GM18511 (cell line): ENCODE measurements around the gene FUT1.
"Not testable (repeated sequence)": the region's sequence is repeated elsewhere in the genome, so short reads cannot be mapped to it uniquely, and the experiment has no call there.

Experiments
- ATAC-seq: cut with Tn5 transposase; IDR thresholded peaks from one replicate; pipeline ENCODE4 v1.9.1; 2021; ENCODE audit warnings: mild to moderate bottlenecking, moderate library complexity; ENCODE audit not compliant: unreplicated experiment

FUT1 gene

DNA sequence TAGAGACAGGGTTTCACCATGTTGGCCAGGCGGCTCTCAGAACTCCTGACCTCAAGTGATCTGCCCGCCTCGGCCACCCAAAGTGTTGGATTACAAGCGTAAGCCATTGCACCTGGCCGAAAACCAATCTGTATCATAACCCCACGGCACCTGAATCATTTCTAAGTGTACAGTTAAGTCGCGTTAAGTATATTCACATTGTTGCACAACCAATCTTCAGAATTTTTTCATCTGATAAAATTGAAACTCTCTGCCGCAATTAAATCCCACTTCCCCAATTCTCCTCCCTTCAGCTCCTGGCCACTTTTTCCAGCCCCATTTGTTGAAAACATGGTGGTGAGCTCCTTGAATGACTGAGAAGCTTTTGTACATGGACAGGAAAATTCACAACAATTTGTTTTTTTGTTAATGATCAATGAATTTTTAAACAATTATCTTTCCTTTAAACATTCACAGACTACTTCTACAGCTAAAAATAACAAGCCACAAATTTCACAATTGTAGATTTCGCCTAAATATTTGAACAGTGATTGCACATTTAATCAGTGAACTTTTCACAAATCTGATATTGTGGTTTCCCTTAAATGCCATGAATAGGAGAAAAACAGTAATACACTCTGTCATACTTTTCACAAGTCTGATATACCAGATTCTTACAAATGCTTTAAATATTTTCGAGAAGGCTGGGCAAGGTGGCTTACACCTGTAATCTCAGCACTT, 16.7 kb upstream of the FUT1 start:
- ATAC-seq, result no peak

DNA sequence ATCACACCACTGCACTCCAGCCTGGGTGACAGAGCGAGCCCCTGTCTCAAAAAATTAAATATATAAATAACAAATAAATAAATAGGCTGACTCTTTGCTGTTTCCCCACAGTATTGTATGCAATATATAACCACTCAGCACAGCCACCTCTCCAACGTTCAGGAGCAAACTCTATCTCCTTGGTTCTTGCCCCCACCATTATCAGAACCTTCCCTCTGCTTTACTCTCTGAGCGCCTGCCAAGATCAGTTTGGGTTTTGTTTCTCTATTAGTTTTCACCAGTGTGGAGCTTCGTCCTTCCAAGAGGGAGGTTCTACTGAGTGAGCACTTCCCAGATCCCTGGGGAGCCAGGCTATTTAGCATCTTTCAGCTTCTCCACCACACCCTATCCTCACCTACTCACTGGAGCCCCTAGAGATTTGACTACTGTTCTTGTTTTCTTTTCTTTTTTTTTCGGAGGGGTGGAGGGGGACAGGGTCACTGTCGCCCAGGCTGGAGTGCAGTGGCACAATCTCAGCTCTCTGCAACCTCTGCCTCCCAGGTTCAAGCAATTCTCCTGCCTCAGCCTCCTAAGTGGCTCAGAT, 15.8 kb upstream of the FUT1 start:
- ATAC-seq, result not testable (repeated sequence)

DNA sequence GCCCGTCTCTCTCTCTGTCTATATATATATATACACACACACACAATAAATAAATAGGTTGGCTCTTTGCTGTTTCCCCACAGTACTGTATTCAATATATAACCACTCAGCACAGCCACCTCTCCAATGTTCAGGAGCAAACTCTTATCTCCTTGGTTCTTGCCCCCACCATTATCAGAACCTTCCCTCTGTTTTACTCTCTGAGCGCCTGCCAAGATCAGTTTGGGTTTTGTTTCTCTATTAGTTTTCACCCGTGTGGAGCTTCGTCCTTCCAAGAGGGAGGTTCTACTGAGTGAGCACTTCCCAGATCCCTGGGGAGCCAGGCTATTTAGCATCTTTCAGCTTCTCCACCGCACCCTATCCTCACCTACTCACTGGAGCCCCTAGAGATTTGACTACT, 13.4 kb upstream of the FUT1 start:
- ATAC-seq, result not testable (repeated sequence)

DNA sequence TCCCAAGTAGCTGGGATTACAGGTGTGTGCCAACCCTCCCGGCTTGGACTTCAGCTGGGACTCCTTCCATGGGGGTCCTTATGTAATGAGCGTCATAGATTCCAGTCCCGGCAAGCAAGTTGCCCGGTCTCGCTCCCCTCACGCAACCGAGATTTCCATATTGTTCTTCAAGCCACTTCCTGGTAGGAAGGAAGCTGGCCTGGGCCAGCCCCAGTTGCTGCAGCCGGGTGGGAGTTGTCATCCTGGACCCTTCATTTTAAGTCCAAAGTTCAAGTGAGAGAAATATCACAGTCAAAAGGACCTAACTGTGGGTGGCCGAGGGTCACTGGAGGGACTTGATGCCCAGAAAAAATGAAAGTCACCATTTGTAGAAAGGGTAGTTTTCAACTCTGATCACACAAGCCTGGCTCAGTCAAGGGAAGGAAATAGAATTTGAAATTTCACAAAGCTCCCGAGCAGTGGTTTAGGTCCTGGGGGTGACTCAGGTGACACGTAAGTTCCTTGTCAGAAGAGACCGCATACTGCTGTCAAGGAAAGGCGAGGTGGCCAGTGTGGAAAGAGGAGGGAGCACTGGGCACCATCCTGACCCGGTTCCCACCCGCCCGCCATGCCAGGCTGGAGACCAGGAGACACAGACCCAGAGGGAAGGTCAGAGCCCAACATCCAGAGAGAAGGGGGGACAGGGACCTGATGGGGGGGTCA, 8.2 kb upstream of the FUT1 start:
- ATAC-seq, result no peak

DNA sequence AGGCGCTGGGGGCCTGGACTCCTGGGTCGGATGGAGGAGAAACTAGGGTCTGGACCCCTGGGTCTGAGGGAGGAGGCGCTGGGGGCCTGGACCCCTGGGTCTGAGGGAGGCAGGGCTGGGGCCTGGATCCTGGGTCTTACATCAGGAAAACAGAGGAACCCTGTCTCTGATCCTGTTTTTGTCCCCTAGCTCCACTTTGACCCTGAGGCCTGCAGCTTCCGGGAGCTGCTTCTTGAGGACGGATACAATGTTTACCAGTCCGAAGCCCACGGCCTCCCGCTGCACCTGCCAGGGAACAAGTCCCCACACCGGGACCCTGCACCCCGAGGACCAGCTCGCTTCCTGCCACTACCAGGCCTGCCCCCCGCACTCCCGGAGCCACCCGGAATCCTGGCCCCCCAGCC, 5.3 kb upstream of the FUT1 start:
- no peak for ATAC-seq

DNA sequence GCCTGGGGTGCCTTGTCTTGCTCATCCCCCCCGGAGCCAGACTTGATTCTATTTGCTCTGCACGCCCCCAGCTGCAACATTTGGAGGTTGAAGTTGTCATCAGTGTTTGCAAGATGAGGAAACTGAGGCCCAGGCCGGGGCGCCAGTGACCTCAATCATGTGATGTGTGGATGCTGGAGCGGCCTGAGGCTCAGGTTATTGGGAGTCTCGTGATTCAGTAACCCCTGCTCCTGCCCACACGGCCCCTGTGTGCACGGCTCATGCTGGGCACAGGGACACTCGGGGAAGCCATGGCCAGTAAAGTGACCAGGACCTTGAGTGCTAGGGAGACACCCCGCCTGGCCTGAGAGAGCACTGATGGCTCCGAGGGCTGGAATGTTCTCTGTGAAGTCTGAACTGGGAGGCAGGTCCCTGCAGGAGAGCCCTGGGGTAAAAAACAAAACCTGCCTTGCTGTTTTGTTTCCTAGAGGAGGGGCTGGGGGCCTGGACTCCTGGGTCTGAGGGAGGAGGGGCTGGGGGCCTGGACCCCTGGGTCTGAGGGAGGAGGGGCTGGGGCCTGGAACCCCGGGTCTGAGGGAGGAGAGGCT, 4.7 kb upstream of the FUT1 start:
- ATAC-seq, result no peak

DNA sequence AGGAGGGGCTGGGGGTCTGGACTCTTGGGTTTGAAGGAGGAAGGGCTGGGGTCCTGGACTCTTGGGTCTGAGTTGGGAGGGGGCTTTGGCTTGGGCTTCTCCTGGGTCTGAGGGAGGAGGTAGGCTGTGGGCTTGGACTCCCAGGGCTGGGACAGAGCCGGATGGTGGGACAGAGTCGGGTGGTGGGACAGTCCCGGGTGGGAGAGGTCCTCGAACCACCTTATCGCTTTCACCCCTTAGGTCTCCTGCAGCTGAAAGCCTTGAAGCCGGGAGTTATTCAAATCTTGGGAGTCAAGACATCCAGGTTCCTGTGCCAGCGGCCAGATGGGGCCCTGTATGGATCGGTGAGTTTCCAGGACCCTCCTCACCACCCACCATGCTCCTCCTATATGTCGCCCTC, 4.2 kb upstream of the FUT1 start:
- no peak for ATAC-seq

DNA sequence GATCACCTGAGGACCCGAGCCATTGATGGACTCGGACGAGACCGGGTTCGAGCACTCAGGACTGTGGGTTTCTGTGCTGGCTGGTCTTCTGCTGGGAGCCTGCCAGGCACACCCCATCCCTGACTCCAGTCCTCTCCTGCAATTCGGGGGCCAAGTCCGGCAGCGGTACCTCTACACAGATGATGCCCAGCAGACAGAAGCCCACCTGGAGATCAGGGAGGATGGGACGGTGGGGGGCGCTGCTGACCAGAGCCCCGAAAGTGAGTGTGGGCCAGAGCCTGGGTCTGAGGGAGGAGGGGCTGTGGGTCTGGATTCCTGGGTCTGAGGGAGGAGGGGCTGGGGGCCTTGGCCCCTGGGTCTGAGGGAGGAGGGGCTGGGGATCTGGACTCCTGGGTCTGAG, 3.8 kb upstream of the FUT1 start:
- no peak for ATAC-seq

DNA sequence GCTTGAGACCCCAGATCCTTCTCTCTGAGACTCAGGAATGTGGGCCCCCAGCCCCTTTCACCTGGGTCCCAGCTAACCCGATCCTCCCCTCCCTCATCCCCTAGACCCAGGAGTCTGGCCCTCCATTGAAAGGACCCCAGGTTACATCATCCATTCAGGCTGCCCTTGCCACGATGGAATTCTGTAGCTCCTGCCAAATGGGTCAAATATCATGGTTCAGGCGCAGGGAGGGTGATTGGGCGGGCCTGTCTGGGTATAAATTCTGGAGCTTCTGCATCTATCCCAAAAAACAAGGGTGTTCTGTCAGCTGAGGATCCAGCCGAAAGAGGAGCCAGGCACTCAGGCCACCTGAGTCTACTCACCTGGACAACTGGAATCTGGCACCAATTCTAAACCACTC, 3.3 kb upstream of the FUT1 start:
- ATAC-seq, result no peak

DNA sequence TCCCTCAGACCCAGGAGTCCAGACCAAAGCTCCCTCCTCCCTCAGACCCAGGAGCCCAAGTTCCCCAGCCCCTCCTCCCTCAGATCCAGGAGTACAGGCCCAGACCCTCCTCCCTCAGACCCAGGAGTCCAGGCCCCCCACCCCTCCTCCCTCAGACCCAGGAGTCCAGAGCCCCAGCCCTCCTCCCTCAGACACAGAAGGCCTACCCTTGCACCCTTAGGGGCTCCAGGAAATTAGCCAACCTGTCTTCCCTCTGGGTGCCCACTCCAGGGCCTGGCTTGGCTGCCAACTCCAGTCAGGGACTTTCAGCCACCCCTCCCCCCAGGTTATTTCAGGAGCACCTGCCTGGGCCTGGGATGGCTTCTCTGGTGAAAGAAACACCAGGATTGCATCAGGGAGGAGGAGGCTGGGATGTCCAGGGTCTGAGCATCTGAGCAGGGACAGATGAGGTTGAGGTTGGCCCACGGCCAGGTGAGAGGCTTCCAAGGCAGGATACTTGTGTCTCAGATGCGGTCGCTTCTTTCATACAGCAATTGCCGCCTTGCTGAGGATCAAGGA, 2.7 kb upstream of the FUT1 start, which contains the start of gene FGF21:
TSS of gene FGF21 (plus strand) at position 441 of the 558 bp plus-strand sequence. CDS start 713 bp downstream, outside the sequence.
- ATAC-seq, result no peak

DNA sequence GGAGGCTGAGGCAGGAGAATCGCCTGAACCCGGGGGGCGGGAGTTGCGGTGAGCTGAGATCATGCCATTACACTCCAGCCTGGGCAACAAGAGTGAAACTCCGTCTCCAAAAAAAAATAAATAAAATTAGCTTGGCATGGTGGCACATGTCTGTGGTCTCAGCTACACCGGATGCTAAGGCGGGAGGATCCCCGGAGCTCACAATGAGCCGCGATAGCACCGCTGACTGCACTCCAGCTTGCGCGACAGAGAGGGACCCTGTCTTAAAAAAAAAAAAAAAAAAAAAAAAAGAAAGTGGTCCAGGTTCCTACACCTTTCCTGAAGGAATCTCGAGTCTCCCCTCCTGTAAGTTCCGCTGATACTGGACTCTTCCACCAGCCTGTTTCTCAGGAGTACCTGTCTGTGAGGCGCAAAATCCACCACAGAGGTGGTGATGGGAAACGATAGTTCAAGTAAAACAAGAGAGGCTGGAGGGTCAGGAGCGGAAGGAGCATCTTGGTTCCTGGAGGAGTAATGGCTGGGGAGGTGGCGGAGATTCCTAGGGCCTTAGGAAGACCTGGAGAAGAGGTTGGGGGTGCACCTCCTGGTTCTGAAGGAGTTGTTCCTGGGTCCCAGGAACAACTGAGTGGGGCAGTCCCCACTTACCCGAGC, 471 bp downstream of the FUT1 start:
- no peak for ATAC-seq

DNA sequence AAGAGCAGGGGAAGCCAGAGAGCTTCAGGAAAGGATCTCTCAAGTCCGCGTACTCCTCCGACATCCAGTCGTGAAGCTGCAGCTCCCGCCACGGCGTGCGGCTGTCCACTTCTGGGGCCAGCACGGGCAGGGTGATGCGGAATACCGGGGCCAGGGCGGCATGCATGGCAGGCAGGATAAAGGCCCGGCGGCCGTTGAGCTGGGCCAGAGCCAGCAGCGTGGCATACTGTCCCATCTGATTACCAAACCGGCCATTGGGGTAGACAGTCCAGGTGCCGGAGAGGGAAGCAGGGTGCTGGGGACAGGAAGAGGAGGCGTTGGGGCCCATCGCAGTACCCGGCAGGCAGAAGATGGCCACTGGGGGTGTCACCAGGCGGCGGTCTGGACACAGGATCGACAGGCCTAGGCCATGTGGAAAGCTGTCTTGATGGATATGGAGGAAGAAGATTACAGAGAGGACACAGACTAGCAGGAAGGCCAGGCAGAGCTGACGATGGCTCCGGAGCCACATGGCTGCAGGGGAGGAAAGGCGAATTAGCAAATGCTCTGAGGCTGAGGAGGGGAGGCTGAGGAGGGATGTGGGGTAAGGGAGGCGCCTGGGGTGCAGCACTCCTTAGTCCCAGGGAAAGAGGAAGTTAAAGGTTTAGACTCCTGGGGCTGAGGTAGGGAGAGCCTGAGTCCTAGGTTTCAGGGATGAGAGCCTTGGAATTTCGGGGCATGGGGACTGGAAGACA, 1.5 kb downstream of the FUT1 start:
- no peak for ATAC-seq

DNA sequence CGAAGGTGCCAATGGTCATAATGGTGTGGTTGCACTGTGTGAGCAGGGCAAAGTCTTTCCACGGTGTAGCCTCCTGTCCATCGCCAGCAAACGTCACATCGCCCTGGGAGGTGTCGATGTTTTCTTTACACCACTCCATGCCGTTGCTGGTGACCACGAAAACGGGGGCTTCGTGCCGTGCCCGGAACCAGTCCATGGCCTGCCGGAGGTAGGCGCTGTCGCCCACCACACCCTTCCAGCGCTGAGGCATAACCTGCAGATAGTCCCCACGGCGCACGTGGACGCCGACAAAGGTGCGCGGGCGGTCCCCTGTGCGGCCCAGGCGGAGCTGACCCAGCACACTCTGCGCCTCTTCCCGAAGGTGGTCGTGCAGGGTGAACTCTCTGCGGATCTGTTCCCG, 2.1 kb downstream of the FUT1 start:
- ATAC-seq, result no peak

DNA sequence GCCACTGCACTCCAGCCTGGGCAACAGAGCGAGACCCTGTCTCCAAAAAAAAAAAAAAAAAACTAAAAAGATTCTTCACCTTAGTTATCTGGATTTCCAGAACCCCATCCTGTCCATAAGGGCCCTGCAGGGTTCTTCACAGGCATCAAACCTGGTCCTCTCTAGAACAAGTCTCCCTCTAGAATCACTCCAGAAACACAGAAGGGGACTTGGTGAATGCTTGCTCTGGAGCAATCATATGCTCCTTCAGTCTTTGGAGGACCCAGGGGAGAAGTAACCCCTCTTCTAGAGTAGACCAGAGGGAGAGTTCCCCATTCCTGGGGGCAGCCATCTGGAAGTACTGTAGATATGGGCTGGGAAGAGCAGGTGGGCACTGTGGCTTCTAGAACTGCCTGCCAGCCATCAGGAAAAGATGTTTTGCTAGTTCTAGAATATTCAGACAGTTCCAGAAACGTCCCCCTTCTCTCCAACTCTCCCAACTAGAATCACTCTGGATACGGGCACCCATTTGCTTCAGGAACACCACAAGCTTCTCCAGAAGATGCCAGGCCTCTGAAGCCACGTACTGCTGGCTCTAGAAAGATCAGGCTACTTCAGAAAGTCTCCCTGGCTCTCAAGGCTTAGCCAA, 2.8 kb downstream of the FUT1 start:
- ATAC-seq, result no peak

DNA sequence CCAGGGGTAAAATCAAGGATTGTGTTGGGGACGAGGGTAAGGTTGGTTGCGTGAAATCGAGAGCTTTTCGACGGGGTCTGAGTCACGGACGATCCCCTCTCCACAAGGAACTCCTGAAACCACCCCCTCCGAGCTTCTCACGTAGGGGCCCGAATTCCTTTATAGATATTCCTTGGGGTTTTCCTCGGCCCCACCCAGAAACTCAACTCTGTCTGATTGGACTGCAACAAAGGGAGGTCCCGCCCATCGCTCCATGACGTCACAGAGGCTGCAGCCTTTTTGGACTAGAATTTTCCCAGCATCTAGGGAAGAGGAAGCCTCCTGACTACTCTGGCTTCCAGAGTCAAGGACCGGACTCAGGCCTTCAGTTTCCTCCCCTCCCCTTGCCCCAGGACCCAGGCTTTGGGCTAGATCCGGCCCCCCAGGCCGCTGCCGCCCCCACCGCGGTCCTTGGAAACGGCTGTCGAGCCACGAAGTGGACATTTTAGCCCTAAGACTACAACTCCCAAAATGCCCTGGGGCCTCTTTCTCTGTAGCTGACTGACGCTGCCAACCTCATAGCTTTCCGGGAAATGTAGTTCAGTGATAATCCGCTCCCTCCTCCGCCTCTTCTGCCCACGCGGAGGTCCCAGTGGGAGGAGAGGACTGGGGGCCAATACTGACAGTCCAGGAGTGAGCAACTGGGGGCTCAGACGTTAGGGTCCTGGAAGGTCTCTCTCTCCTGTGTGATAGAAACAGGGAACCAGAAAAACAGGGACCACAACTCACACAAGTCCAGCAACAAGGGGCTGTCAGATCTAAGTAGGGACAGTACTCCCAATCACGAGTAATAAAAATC, 5.5 kb downstream of the FUT1 start, which contains the start of gene IZUMO1:
TSS of gene IZUMO1 (minus strand) at position 172 of the 838 bp plus-strand sequence. CDS start 1,050 bp downstream, outside the sequence.
- ATAC-seq, result no peak

DNA sequence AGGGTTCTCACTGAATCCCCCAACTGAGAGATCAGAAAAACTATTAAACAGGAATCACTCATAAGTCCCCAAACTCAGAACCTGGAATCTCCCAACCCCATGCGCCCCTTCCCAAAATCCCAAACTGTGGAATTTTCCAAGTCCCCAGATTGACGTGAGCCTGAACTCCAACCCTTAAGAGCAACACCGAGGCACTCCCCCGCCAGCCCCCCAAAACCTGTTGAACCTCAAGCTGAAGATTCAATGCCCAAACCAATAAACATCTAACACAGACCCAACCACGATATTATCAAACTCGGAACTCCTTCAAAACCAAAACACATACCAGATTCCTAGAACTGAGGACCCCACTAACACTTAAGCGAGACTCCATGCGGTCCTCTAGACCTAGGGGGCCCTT, 6.3 kb downstream of the FUT1 start:
- ATAC-seq, result no peak

DNA sequence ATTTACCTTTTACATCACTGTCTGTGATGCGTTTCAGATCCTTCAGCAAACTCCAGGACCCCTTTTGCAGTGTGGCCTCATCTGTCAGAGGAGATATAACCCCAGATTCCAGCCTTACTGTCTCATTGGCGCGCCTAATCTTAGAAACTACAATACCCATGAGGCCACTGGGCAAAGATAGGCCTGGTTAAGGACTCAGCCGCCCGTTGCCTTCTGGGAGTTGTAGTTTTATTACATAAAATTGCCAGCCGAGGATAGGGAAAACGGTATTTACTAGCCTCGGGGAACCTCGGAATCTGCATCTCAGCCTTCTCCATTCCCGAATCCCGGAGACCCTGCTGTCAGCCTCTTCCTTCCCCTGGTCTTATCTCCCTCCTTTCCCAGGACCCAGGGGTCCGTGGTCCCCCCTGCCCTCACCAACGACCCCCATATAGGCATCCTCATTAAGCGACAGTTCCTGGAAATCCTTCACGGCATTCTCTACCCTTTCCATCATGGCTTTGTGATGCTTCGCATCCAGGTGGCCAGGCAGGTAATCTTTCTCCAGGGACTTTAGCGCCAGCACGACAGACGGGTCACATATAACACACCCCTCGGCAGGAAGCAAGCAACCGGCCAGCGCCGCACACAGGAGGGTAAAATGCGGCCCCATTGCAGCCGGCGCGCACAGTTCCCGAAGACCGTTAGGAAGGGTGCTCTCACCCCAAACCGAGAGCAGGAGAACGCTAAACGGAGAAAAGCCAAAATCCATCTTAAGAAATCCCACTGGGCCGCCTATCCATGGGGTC, 7.0 kb downstream of the FUT1 start:
- no peak for ATAC-seq

DNA sequence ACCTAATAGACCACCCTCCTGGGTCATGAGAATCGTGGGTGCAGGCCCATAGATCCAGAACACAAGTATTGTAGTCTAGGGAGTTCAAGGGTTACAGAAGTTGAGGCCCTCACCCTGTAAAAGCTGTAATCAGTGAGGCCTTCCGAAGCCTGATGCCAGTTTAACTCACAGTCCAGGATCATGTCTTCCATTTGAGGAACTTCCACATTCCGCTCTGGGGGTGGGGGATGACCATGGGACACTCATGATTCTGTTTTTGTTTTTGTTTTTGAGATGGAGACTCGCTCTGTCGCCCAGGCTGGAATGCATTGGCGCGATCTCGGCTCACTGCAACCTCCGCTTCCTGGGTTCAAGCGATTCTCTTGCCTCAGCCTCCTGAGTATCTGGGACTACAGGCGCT, 10.3 kb downstream of the FUT1 start:
- ATAC-seq, result no peak
